Type B pancreatic cell (in vitro differentiated cells): Measurements from ENCODE around the gene KAT2A. TPM values are rescaled to one million over a fixed set of nuclear protein-coding genes. Genes with fewer than 3 reads are reported as not detected.

Experiments
- DNase-seq: peaks from one replicate; pipeline ENCODE4 v3.0.0; 2021; ENCODE audit warnings: mixed read lengths; ENCODE audit not compliant: unreplicated experiment; ENCODE audit errors: extremely low spot score
- H3K27ac Mint-ChIP-seq: 2 replicates; pipeline ENCODE4 v1.8.0; 2021; ENCODE audit warnings: mild to moderate bottlenecking, mixed read lengths
- H3K27me3 Mint-ChIP-seq: 2 replicates; pipeline ENCODE4 v1.8.0; 2021; ENCODE audit warnings: mixed read lengths
- H3K36me3 Mint-ChIP-seq: 2 replicates; pipeline ENCODE4 v1.8.0; 2021; ENCODE audit warnings: mixed read lengths
- H3K4me1 Mint-ChIP-seq: one replicate; pipeline ENCODE4 v1.8.0; 2021; ENCODE audit warnings: mixed read lengths; ENCODE audit not compliant: unreplicated experiment
- H3K4me3 Mint-ChIP-seq: 2 replicates; pipeline ENCODE4 v1.8.0; 2021; ENCODE audit warnings: mild to moderate bottlenecking, mixed read lengths
- H3K9me3 Mint-ChIP-seq: 2 replicates; pipeline ENCODE4 v1.8.0; 2021; ENCODE audit warnings: mixed read lengths
- CTCF ChIP-seq: fragments of 200-600 bp; sonication (generic); conservative IDR thresholded peaks from 2 replicates; pipeline ENCODE4 v1.5.0; 2021; ENCODE audit warnings: antibody characterized with exemption, mild to moderate bottlenecking
- total RNA-seq: library from RNA; stranded (reverse); gene quantifications from 2 replicates; pipeline ENCODE4 v1.2.1, GENCODE V29; 2021; ENCODE audit warnings: low replicate concordance

Gene KAT2A
- total RNA-seq, 1 donor from 2014 or later = 63.5 TPM

GRCh38 chr17:42111265-42111636 lies 9.9 kb downstream of the KAT2A start:
- Mint-ChIP-seq H3K36me3 (no peaks in the 10 kb centered on the region), H3K9me3 (no peaks in the 10 kb centered on the region), H3K27ac (no peak overlapping the region), H3K4me3 (no peak overlapping the region), H3K4me1 (no peaks in the 10 kb centered on the region), H3K27me3 (peaks cover 3% of the 10 kb centered on the region)
- TF ChIP-seq CTCF = no peak
- no peak for DNase-seq

GRCh38 chr17:42110301-42111264 lies 10.6 kb downstream of the KAT2A start:
- Mint-ChIP-seq H3K4me1 (no peaks in the 10 kb centered on the region), H3K27ac (no peak overlapping the region), H3K9me3 (no peaks in the 10 kb centered on the region), H3K27me3 (peaks cover 7% of the 10 kb centered on the region), H3K4me3 (no peak overlapping the region), H3K36me3 (no peaks in the 10 kb centered on the region)
- TF ChIP-seq CTCF = no peak
- no peak for DNase-seq

GRCh38 chr17:42109086-42109485 lies 12.1 kb downstream of the KAT2A start:
- H3K27ac Mint-ChIP-seq = no peak overlapping the region

GRCh38 chr17:42107597-42108576 lies 13.3 kb downstream of the KAT2A start:
- H3K27me3 Mint-ChIP-seq = peaks cover 20% of the 10 kb centered on the region
- no peaks in the 10 kb centered on the region for H3K9me3 Mint-ChIP-seq
- H3K36me3 Mint-ChIP-seq = no peaks in the 10 kb centered on the region
- H3K4me3 Mint-ChIP-seq = peak overlapping the region; percentile 70
- H3K4me1 Mint-ChIP-seq = no peaks in the 10 kb centered on the region
- no peak for TF ChIP-seq CTCF
- H3K27ac Mint-ChIP-seq = no peak overlapping the region
- DNase-seq = peak; percentile 93

More at GRCh38 chr17:42109086-42109485, 12.1 kb downstream of the KAT2A start:
- Mint-ChIP-seq H3K4me1 (no peaks in the 10 kb centered on the region), H3K4me3 (no peak overlapping the region), H3K36me3 (no peaks in the 10 kb centered on the region), H3K27me3 (peaks cover 15% of the 10 kb centered on the region), H3K9me3 (no peaks in the 10 kb centered on the region)
- no peak for TF ChIP-seq CTCF
- DNase-seq = no peak

DNA sequence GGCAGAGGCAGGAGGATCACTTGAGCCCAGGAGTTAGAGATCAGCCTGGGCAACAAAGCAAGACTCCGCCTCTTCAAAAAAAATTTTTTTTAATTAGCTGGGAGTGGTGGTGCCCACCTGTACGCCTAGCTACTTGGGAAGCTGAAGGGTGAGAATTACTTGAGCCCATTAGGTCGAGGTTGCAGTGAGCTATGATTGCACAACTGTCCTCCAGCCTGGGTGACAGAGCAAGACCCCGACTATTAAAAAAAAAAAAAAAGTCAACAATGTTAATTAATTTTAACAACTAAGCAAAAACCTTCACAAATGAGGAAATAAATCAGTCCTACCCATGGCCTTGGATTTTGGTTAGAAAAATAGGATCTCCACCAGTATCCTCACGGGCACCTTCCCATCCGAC lies 14.0 kb downstream of the KAT2A start:
- Mint-ChIP-seq H3K4me1 (no peaks in the 10 kb centered on the region), H3K4me3 (peak overlapping the region; percentile 70), H3K9me3 (no peaks in the 10 kb centered on the region), H3K27ac (no peak overlapping the region), H3K36me3 (no peaks in the 10 kb centered on the region), H3K27me3 (peaks cover 26% of the 10 kb centered on the region)
- no peak for TF ChIP-seq CTCF
- no peak for DNase-seq
